ENCODE results near the gene GALP.

- no peak for TF ChIP-seq CTCF (IDR thresholded peaks at IDR 0.05)
- no peak for TF ChIP-seq POLR2A (IDR thresholded peaks at IDR 0.05)
- no peak for TF ChIP-seq EP300 (IDR thresholded peaks at IDR 0.05)
Observed at GRCh38 chr19:56137405-56137804, 38.4 kb upstream of the GALP start.
